ENCODE measurements around the gene NFIC.
A peak's percentile ranks its signal among the peaks of the same experiment; 100 is the strongest.
"Not testable (repeated sequence)": the region's sequence is repeated elsewhere in the genome, so short reads cannot be mapped to it uniquely, and the experiment has no call there.

The NFIC gene

DNA sequence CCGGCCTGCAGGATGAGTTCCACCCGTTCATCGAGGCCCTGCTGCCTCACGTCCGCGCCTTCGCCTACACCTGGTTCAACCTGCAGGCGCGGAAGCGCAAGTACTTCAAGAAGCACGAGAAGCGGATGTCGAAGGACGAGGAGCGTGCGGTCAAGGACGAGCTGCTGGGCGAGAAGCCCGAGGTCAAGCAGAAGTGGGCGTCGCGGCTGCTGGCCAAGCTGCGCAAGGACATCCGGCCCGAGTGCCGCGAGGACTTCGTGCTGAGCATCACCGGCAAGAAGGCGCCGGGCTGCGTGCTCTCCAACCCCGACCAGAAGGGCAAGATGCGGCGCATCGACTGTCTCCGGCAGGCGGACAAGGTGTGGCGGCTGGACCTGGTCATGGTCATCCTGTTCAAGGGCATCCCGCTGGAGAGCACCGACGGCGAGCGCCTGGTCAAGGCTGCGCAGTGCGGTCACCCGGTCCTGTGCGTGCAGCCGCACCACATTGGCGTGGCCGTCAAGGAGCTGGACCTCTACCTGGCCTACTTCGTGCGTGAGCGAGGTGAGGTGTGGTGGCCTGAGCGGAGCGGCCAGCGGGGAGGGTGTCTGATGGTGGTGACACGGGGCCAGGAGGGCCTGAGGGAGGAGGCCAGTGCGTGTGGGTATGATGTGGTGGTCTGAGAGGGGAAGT is 15.5 kb downstream of the NFIC start:
- no peak for DNase-seq (ENCODE audit: insufficient read length, low spot score)
- no peak for TF ChIP-seq POLR2A (IDR thresholded peaks at IDR 0.05; ENCODE audit: low read depth, low read length)
- FAIRE-seq: no peak

GRCh38 chr19:3382460-3383100 is 16.2 kb downstream of the NFIC start:
- FAIRE-seq (no peak), DNase-seq (ENCODE audit: insufficient read length, low spot score) (no peak)
- no peak for TF ChIP-seq POLR2A (IDR thresholded peaks at IDR 0.05; ENCODE audit: low read depth, low read length)

- FAIRE-seq (no peak), DNase-seq (ENCODE audit: insufficient read length, low spot score) (no peak)
- no peak for TF ChIP-seq POLR2A (IDR thresholded peaks at IDR 0.05; ENCODE audit: low read depth, low read length)
These were observed 16.8 kb downstream of the NFIC start for GRCh38 chr19:3383121-3383722.

DNA sequence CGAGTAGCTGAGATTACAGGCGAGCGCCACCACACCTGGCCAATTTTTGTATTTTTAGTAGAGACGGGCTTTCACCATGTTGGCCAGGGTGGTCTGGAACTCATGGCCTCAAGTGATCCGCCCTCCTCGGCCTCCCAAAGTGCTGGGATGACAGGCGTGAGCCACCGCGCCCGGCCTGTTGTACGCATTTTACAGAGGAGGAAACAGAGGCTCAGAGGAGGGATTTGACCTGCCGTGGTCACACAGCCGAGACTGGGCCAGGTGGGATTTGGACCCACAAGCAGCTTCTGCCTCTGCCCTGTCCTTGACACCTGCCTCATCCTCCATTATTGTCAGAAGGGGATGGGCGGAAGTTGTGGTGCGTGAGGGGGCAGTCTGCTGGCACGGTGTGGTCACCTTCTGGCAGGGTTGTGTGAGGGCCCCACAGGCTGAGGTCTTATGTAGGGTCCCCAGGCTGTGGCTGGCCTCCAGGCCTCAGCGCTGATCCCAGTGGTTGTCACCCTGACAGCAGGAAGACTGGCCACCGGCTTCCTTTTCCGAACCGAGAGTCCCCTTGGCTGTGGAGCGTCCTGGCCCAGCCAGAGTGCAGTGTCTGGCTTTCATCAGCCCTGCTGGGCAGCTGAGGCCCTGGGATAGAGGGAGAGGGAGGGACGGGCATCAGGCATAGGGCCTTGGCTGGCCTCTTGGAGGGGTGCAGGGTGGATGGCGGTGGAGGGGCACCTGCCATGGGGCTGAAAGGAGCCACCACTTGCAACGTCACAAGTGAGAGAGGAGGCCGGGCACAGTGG is 20.3 kb downstream of the NFIC start:
- DNase-seq (ENCODE audit: insufficient read length, low spot score): no peak
- TF ChIP-seq POLR2A (IDR thresholded peaks at IDR 0.05; ENCODE audit: low read depth, low read length): no peak
- no peak for FAIRE-seq

- no peak for FAIRE-seq
- no peak for DNase-seq (ENCODE audit: insufficient read length, low spot score)
- no peak for TF ChIP-seq POLR2A (IDR thresholded peaks at IDR 0.05; ENCODE audit: low read depth, low read length)
These were observed 21.5 kb downstream of the NFIC start for GRCh38 chr19:3387645-3388589.

DNA sequence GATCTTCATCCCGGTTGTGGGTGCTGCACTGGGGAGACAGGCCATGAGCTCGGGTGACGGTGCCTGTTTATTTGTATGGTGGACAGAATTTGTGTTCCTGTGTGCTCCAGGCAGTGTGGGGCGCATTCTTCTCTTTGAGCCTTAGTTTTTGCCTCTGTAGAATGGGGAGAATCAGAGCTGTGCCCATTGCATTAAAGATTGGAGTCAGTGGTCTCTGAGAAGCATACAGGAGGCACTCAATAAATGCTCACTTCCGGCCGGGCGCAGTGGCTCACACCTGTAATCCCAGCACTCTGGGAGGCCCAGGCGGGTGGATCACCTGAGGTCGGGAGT is 23.0 kb downstream of the NFIC start:
- no peak for TF ChIP-seq POLR2A (IDR thresholded peaks at IDR 0.05; ENCODE audit: low read depth, low read length)
- DNase-seq (ENCODE audit: insufficient read length, low spot score) (no peak), FAIRE-seq (no peak)

DNA sequence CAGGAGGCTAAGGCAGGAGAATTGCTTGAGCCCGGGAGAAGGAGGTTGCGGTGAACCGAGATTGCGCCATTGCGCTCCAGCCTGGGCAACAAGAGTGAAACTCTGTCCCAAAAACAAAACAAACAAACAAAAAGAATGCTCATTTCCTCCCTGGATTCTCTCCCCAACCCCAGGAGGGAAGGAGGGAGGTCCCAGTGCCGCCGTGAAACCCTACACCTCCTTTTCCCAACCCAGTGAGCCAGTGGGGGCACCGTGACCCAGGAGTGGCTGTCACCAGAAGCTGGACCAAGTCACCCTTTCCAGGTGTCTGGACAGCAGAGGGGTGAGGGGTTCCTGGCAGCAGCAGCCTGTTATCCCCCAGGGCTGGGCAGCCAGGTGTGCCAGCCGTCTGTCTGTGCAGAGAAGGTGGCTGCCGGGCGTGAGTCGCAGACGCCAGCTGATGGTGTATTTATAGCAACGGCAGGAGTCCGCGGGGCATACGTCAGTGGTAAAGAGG is 23.5 kb downstream of the NFIC start:
- DNase-seq (ENCODE audit: insufficient read length, low spot score): no peak
- TF ChIP-seq POLR2A (IDR thresholded peaks at IDR 0.05; ENCODE audit: low read depth, low read length): no peak
- no peak for FAIRE-seq

GRCh38 chr19:3391911-3392310 is 25.5 kb downstream of the NFIC start:
- FAIRE-seq; DNase-seq (ENCODE audit: insufficient read length, low spot score): not testable (repeated sequence)

- DNase-seq (ENCODE audit: insufficient read length, low spot score) (no peak), FAIRE-seq (no peak)
- TF ChIP-seq POLR2A (IDR thresholded peaks at IDR 0.05; ENCODE audit: low read depth, low read length): no peak
These were observed 26.1 kb downstream of the NFIC start for GRCh38 chr19:3392480-3392879.

GRCh38 chr19:3396881-3397265 is 30.5 kb downstream of the NFIC start:
- FAIRE-seq: no peak

DNA sequence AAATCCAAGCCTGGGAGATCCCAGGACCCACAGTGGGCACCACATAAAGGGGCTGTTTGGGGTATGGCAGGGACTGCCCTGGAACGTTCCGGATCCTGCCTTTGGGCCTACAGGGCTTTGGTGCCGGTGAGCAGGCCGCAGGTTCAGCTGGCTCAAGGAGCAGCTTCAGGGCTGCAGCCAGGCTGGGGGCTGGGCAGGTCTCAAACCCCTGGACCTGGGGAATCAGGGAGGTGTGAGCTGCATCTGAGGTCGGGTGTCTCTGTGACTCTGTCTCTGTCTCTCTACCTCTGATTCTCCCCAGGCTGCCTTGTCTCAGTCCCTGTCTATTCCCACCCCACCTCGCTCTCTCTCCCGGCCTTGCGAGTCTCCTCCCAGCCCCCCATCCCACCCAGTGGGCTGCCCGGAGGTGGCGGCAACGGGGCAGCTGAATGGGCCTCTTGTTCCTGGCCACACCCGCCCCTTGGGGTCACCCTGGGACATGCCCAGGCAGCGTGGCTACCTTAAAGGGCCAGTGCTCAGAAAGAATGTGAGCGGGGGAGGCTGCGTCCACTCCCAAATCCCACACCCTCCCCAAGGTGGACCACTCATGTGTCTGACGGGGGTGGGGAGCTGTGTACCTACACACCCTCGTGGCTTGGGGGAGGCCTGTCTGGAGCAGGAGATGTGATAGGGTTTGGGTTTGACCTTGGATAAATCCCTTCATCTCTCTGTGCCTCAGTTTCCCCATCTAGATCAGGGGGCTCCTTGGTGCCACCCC is 31.1 kb downstream of the NFIC start:
- DNase-seq (ENCODE audit: insufficient read length, low spot score): peak; percentile 55
- no peak for TF ChIP-seq POLR2A (IDR thresholded peaks at IDR 0.05; ENCODE audit: low read depth, low read length)
- no peak for FAIRE-seq

More at GRCh38 chr19:3396881-3397265, 30.5 kb downstream of the NFIC start:
- DNase-seq (ENCODE audit: insufficient read length, low spot score): no peak
- TF ChIP-seq POLR2A (IDR thresholded peaks at IDR 0.05; ENCODE audit: low read depth, low read length): no peak

GRCh38 chr19:3398114-3398899 is 31.9 kb downstream of the NFIC start:
- TF ChIP-seq POLR2A (IDR thresholded peaks at IDR 0.05; ENCODE audit: low read depth, low read length): no peak
- FAIRE-seq: no peak
- no peak for DNase-seq (ENCODE audit: insufficient read length, low spot score)
